PC-3 (cell line): Measurements from ENCODE around the gene PKP1. TPM values are rescaled to one million over a fixed set of nuclear protein-coding genes. Genes with fewer than 3 reads are reported as not detected.

Experiments
- ATAC-seq: fragments of 200-7000 bp; cut with Tn5 transposase; 2 replicates; pipeline ENCODE4 v1.9.1; 2020; ENCODE audit warnings: mild to moderate bottlenecking, moderate library complexity
- BruUV-seq: library from RNA; stranded (reverse); fragments of 400-500 nt; replicated peaks from 2 replicates; lab custom pipeline; 2021; lab: Mats Ljungman, UMichigan
- CTCF ChIA-PET: fragments of 300-600 bp; sonication (Branson Sonifier 250); formaldehyde crosslinking; loops from one replicate; lab custom pipeline; 2022; ENCODE audit warnings: antibody characterized with exemption; lab: Charles Lee
- POLR2A ChIA-PET: fragments of 300-600 bp; sonication (Branson Sonifier 250); formaldehyde crosslinking; loops from one replicate; lab custom pipeline; 2022; ENCODE audit warnings: antibody characterized with exemption; ENCODE audit not compliant: unreplicated experiment; lab: Charles Lee
- DNase-seq: peaks from one replicate; pipeline ENCODE4 v3.0.0-alpha.2; 2015
- H2AFZ ChIP-seq: fragments of 300-600 bp; sonication (generic); 2 replicates; pipeline ENCODE4 v1.6.0; 2016; ENCODE audit warnings: antibody characterized with exemption, low read length
- H3F3A ChIP-seq: fragments of 300-600 bp; sonication (generic); one replicate; pipeline ENCODE4 v1.6.0; 2017; ENCODE audit warnings: antibody characterized with exemption, low read length, control low read depth, mild to moderate bottlenecking; ENCODE audit not compliant: unreplicated experiment
- H3K27ac ChIP-seq: fragments of 300-600 bp; sonication (generic); 2 replicates; pipeline ENCODE4 v1.5.1; 2016; ENCODE audit warnings: mild to moderate bottlenecking, low read length
- H3K27me3 ChIP-seq: fragments of 300-600 bp; sonication (generic); 2 replicates; pipeline ENCODE4 v1.6.1; 2016; ENCODE audit warnings: low read length, mixed read lengths
- H3K36me3 ChIP-seq: fragments of 300-600 bp; sonication (generic); 2 replicates; pipeline ENCODE4 v1.6.1; 2016; ENCODE audit warnings: low read depth, mixed run types, low read length, mixed read lengths
- H3K4me1 ChIP-seq: fragments of 300-600 bp; sonication (generic); 2 replicates; pipeline ENCODE4 v1.5.1; 2016; ENCODE audit warnings: low read length; ENCODE audit not compliant: insufficient read depth
- H3K4me2 ChIP-seq: fragments of 300-600 bp; sonication (generic); 2 replicates; pipeline ENCODE4 v1.6.0; 2016; ENCODE audit warnings: low read length
- H3K4me3 ChIP-seq: fragments of 300-600 bp; sonication (generic); 2 replicates; pipeline ENCODE4 v1.5.1; 2016; ENCODE audit warnings: mild to moderate bottlenecking, low read length, mixed read lengths
- H3K79me2 ChIP-seq: fragments of 300-600 bp; sonication (generic); 2 replicates; pipeline ENCODE4 v1.6.1; 2017; ENCODE audit warnings: low read length, mixed read lengths
- H3K9ac ChIP-seq: fragments of 300-600 bp; sonication (generic); 2 replicates; pipeline ENCODE4 v1.6.0; 2016; ENCODE audit warnings: mild to moderate bottlenecking, low read length
- H3K9me2 ChIP-seq: fragments of 300-600 bp; sonication (generic); replicated peaks from 2 replicates; pipeline ENCODE4 v1.6.1; 2016; ENCODE audit warnings: mixed run types, low read length, mixed read lengths
- H3K9me3 ChIP-seq: fragments of 300-600 bp; sonication (generic); 2 replicates; pipeline ENCODE4 v1.6.1; 2016; ENCODE audit warnings: low read length, mixed read lengths
- H4K20me1 ChIP-seq: fragments of 300-600 bp; sonication (generic); 2 replicates; pipeline ENCODE4 v1.6.1; 2016; ENCODE audit warnings: low read length, mixed read lengths
- EZH2 ChIP-seq: fragments of 300-600 bp; sonication (generic); IDR thresholded peaks from one replicate; pipeline ENCODE4 v1.6.1; 2017; ENCODE audit warnings: antibody characterized with exemption, mild to moderate bottlenecking, low read length; ENCODE audit not compliant: unreplicated experiment
- EZH2phosphoT487 ChIP-seq: fragments of 300-600 bp; sonication (generic); IDR thresholded peaks from 2 replicates; pipeline ENCODE4 v1.6.1; 2018; ENCODE audit warnings: mild to moderate bottlenecking, antibody characterized with exemption, low read length, borderline replicate concordance
- intact Hi-C: fragments of 100-400 bp; cut with micrococcal nuclease; formaldehyde crosslinking; loops from 2 replicates; pipeline ENCODE4 v1.9.0; 2023
- total RNA-seq: library from RNA; depleted of rRNA; stranded (reverse); fragments of >200 nt; gene quantifications from 2 replicates; pipeline ENCODE4 v1.2.3, GENCODE V29; 2014
- TF ChIP-seq, protein P1 (sequence below): fragments of 300-600 bp; sonication (generic); conservative IDR thresholded peaks from 2 replicates; pipeline ENCODE4 v1.5.1; 2017; ENCODE audit warnings: antibody characterized with exemption, low read depth, mild to moderate bottlenecking, low read length

PKP1 gene
- total RNA-seq, 1 experiment from 2014 or later: 211 TPM

DNA sequence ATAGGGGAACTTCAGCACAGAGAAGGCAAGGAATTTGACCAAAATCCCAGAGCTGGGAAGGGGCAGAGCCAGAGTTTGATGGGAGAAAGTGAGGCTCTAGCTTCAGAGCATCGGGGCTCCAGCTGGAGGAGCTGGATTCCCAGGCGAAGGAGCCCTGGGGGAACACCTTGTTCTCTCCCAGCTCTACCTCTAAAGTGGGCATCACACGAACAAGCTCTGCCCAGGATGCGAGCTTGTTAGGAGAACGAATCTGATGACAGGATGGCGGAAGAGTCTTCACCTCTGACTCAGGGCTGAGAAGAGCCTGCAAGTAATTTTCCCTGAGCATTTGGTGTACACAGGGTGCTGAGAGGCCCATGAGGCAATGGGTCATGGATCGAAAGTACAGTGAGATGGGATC is 72.2 kb downstream of the PKP1 start:
- BruUV-seq: no TSS peak
- POLR2A ChIA-PET: no interaction called here

DNA sequence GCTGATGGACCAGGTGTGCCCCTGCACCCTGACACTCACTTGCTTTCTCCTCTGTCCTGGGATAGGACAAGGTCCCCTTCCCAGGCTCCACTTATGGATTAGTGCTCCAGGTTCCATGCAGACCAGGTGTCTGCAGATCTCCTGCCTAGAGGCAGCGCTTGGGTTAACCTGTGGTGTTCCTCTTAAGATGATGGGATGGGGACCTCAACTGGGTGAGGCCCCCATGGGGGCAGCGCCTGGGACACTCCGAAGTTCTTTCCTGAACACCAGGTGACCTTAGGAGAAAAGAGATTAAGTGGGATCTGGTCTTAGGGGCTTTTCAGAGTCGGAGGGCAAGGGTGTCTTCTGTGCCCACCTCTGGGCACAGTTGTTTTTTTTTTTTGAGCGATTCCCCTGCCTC is 72.9 kb downstream of the PKP1 start:
- no peak for ATAC-seq
- Histone ChIP-seq H3F3A (no peaks in the 10 kb centered on the region), H3K9me2 (no peaks in the 10 kb centered on the region), H3K27ac (no peak overlapping the region), H2AFZ (no peak overlapping the region), H3K27me3 (no peaks in the 10 kb centered on the region), H4K20me1 (no peaks in the 10 kb centered on the region), H3K4me2 (no peak overlapping the region), H3K79me2 (no peaks in the 10 kb centered on the region), H3K9ac (no peak overlapping the region), H3K36me3 (no peaks in the 10 kb centered on the region), H3K4me1 (peaks cover 7% of the 10 kb centered on the region; the same call in 1 of the 2 replicates), H3K9me3 (no peaks in the 10 kb centered on the region), H3K4me3 (no peak overlapping the region)
- POLR2A ChIA-PET: no interaction called here
- no peak for TF ChIP-seq EZH2
- BruUV-seq: no TSS peak
- intact Hi-C loops: no loop called here
- DNase-seq: no peak
- CTCF ChIA-PET: interaction anchor here (1.1 kb wide), 1 partner anchor 48 kb away, joined by 3 read pairs; no protein-coding TSS in a partner anchor

More for the DNA sequence above, 72.2 kb downstream of the PKP1 start:
- no peaks in the 10 kb centered on the region for H3F3A ChIP-seq
- H3K9me3 ChIP-seq: no peaks in the 10 kb centered on the region
- H3K9me2 ChIP-seq: no peaks in the 10 kb centered on the region
- TF ChIP-seq EZH2phosphoT487 (no peak), EZH2 (no peak)
- TF ChIP-seq, protein P1, sequence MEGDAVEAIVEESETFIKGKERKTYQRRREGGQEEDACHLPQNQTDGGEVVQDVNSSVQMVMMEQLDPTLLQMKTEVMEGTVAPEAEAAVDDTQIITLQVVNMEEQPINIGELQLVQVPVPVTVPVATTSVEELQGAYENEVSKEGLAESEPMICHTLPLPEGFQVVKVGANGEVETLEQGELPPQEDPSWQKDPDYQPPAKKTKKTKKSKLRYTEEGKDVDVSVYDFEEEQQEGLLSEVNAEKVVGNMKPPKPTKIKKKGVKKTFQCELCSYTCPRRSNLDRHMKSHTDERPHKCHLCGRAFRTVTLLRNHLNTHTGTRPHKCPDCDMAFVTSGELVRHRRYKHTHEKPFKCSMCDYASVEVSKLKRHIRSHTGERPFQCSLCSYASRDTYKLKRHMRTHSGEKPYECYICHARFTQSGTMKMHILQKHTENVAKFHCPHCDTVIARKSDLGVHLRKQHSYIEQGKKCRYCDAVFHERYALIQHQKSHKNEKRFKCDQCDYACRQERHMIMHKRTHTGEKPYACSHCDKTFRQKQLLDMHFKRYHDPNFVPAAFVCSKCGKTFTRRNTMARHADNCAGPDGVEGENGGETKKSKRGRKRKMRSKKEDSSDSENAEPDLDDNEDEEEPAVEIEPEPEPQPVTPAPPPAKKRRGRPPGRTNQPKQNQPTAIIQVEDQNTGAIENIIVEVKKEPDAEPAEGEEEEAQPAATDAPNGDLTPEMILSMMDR: no peak
- H3K27ac ChIP-seq: no peak overlapping the region
- no peaks in the 10 kb centered on the region for H3K79me2 ChIP-seq
- H3K4me3 ChIP-seq: no peak overlapping the region
- no peaks in the 10 kb centered on the region for H3K36me3 ChIP-seq
- H3K4me2 ChIP-seq: no peak overlapping the region
- H3K4me1 ChIP-seq: peaks cover 7% of the 10 kb centered on the region; the same call in 1 of the 2 replicates
- H3K27me3 ChIP-seq: no peaks in the 10 kb centered on the region
- no peaks in the 10 kb centered on the region for H4K20me1 ChIP-seq
- CTCF ChIA-PET: interaction anchor here (0.5 kb wide), 1 partner anchor 38 kb away, joined by 4 read pairs; no protein-coding TSS in a partner anchor
- no peak overlapping the region for H2AFZ ChIP-seq
- H3K9ac ChIP-seq: no peak overlapping the region
- intact Hi-C loops: no loop called here
- ATAC-seq (no peak), DNase-seq (no peak)

DNA sequence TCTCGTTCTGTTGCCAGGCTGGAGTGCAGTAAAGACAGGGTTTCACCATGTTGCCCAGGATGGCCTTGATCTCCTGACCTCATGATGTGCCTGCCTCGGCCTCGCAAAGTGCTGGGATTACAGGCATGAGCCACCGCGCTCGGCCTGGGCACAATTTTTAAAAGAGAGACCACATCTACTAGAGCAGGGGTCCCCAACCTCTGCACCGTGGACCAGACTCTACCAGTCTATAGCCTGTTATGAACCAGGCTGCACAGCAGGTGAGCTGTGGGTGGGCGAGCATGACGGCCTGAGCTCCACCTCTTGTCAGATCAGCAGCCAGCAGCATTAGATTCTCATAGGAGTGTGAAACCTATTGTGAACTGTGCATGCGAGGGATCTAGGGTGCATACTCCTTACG is 73.4 kb downstream of the PKP1 start:
- Histone ChIP-seq H3K4me1 (peaks cover 7% of the 10 kb centered on the region; the same call in 1 of the 2 replicates), H3K9me2 (no peaks in the 10 kb centered on the region), H3K36me3 (no peaks in the 10 kb centered on the region), H4K20me1 (no peaks in the 10 kb centered on the region), H3K27me3 (no peaks in the 10 kb centered on the region), H3F3A (no peaks in the 10 kb centered on the region), H3K9me3 (no peaks in the 10 kb centered on the region), H2AFZ (no peak overlapping the region), H3K4me2 (no peak overlapping the region), H3K4me3 (no peak overlapping the region), H3K9ac (no peak overlapping the region), H3K79me2 (no peaks in the 10 kb centered on the region), H3K27ac (no peak overlapping the region)
- intact Hi-C loops: no loop called here
- CTCF ChIA-PET: interaction anchor here (1.1 kb wide), 1 partner anchor 49 kb away, joined by 3 read pairs; no protein-coding TSS in a partner anchor
- POLR2A ChIA-PET: no interaction called here
- no TSS peak for BruUV-seq
- no peak for ATAC-seq
- TF ChIP-seq, protein P1: no peak
- DNase-seq: no peak
